Naive thymus-derived CD8-positive, alpha-beta T cell (primary cell): Measurements from ENCODE around the gene PCK2. TPM values are rescaled to one million over a fixed set of nuclear protein-coding genes. Genes with fewer than 3 reads are reported as not detected.
A peak's percentile ranks its signal among the peaks of the same experiment; 100 is the strongest.
"Not testable (repeated sequence)": the region's sequence is repeated elsewhere in the genome, so short reads cannot be mapped to it uniquely, and the experiment has no call there.

Source experiments
- ATAC-seq, 2 donors: fragments of 150-1000 bp; cut with Tn5 transposase in 1 of 2; sonication (Bioruptor Pico), chemical (Tn5 transposase) in 1 of 2; 1 replicate in 1 of 2; 2 replicates in 1 of 2; pipeline ENCODE4 v1.10.0; 2021; ENCODE audit warnings: mild to moderate bottlenecking in 2 of 2, moderate library complexity in 2 of 2
- POLR2A ChIA-PET: fragments of 350-600 bp; sonication (Branson Sonifier 250); formaldehyde crosslinking; loops from one replicate; lab custom pipeline; 2021; ENCODE audit warnings: antibody characterized with exemption; lab: Charles Lee
- DNase-seq, 10 donors: peaks; one replicate each; pipeline versions ENCODE4 v3.0.0 to v3.0.0-alpha.2; 2020 to 2022
- H3K27ac Mint-ChIP-seq, 10 donors: one replicate each; pipeline ENCODE4 v1.8.0; 2020 to 2022; ENCODE audit warnings: mild to moderate bottlenecking in 10 of 10, mixed read lengths in 10 of 10, moderate library complexity in 4 of 10, inconsistent platforms in 1 of 10
- H3K27me3 Mint-ChIP-seq, 5 donors: one replicate each; pipeline ENCODE4 v1.8.0; 2021 to 2022; ENCODE audit warnings: mixed read lengths in 5 of 5
- H3K36me3 Mint-ChIP-seq, 3 donors: one replicate each; pipeline ENCODE4 v1.8.0; 2020 to 2022; ENCODE audit warnings: mixed read lengths in 3 of 3, mild to moderate bottlenecking in 2 of 3, inconsistent platforms in 1 of 3
- H3K4me1 Mint-ChIP-seq, 4 donors: one replicate each; pipeline ENCODE4 v1.8.0; 2021 to 2022; ENCODE audit warnings: mixed read lengths in 4 of 4
- H3K4me3 Mint-ChIP-seq, 10 donors: one replicate each; pipeline ENCODE4 v1.8.0; 2020 to 2022; ENCODE audit warnings: mild to moderate bottlenecking in 10 of 10, mixed read lengths in 10 of 10, moderate library complexity in 6 of 10, inconsistent platforms in 1 of 10
- H3K9me3 Mint-ChIP-seq, 9 donors: one replicate each; pipeline ENCODE4 v1.8.0; 2020 to 2022; ENCODE audit warnings: mixed read lengths in 9 of 9, mild to moderate bottlenecking in 3 of 9, inconsistent platforms in 1 of 9, moderate library complexity in 1 of 9
- polyA plus RNA-seq, 3 donors: library from polyadenylated mRNA; unstranded; fragments of 300-500 nt; fragmentation: Illumina TruSeq; gene quantifications; one replicate each; pipeline ENCODE4 v1.2.3, GENCODE V29; 2021
- total RNA-seq, 8 experiments: library from RNA in 2 of 8; stranded (reverse) in 2 of 8; gene quantifications; one replicate each; pipeline ENCODE4 v1.2.3 and lab custom pipeline; 2021 to 2026

PCK2 gene
- total and polyA plus RNA-seq, 5 experiments from 2014 or later: 8.6 to 17.4 (median 11.6) TPM

DNA sequence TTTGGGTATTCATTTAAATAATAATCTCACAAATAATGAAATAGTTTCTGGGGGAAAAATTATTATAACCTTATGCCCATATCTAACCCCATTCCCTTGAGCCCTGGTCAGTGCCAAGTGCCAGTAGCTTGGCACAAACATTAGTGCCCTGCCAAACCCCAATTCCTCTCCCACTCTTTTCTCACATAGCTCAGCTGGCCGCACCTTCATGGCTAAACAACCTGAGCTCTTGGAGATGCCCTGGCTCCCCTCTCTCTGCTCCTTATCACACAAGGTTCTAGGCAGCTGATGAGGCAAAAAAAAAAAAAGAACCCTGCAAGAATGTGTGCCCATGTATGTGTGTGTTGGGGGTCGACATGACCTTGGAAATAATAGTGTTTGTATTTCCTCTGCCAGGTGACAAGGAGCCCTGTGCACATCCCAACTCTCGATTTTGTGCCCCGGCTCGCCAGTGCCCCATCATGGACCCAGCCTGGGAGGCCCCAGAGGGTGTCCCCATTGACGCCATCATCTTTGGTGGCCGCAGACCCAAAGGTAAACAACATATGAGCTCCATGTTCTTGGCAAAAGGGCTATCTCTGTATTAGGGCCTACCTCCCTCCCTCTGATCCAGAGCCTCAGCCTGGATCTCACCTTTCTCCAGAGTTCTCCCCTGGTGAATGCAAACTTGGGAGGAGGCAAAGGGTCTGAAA, 8.4 kb downstream of the PCK2 start:
- no peaks in the 10 kb centered on the region for H3K27me3 Mint-ChIP-seq
- peaks cover 4 to 29% (median 26%) of the 10 kb centered on the region in 3 donors for H3K36me3 Mint-ChIP-seq

DNA sequence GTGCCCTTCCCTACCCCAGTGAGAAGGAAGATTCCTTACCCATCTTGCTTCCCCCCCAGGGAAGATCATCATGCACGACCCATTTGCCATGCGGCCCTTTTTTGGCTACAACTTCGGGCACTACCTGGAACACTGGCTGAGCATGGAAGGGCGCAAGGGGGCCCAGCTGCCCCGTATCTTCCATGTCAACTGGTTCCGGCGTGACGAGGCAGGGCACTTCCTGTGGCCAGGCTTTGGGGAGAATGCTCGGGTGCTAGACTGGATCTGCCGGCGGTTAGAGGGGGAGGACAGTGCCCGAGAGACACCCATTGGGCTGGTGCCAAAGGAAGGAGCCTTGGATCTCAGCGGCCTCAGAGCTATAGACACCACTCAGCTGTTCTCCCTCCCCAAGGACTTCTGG, 9.3 kb downstream of the PCK2 start:
- H3K36me3 Mint-ChIP-seq: peaks cover 4 to 26% (median 24%) of the 10 kb centered on the region in 3 donors
- H3K27me3 Mint-ChIP-seq: no peaks in the 10 kb centered on the region
- ATAC-seq (no peak), DNase-seq (no peak)
- no peak overlapping the region for H3K4me3 Mint-ChIP-seq
- POLR2A ChIA-PET: interaction anchor here (0.8 kb wide), 1 partner anchor 1028 kb away, joined by 5 read pairs; no protein-coding TSS in a partner anchor
- peaks cover 2 to 15% (median 4%) of the 10 kb centered on the region in 4 donors for H3K4me1 Mint-ChIP-seq
- peak overlapping the region in 3 of 10 donors; percentile 11 to 37 (median 34) for H3K27ac Mint-ChIP-seq
- no peaks in the 10 kb centered on the region for H3K9me3 Mint-ChIP-seq

More for the DNA sequence above, 8.4 kb downstream of the PCK2 start:
- no peak overlapping the region for H3K4me3 Mint-ChIP-seq
- no peak for DNase-seq
- no peaks in the 10 kb centered on the region for H3K9me3 Mint-ChIP-seq
- peak overlapping the region in 1 of 10 donors; percentile 17 for H3K27ac Mint-ChIP-seq
- H3K4me1 Mint-ChIP-seq: peaks cover 0 to 8% (median 3%) of the 10 kb centered on the region in 4 donors
- POLR2A ChIA-PET: interaction anchor here (0.8 to 2.6 kb wide), 2 partner anchors 22 to 36 kb away, joined by 3 to 10 read pairs; no protein-coding TSS in a partner anchor
- no peak for ATAC-seq

DNA sequence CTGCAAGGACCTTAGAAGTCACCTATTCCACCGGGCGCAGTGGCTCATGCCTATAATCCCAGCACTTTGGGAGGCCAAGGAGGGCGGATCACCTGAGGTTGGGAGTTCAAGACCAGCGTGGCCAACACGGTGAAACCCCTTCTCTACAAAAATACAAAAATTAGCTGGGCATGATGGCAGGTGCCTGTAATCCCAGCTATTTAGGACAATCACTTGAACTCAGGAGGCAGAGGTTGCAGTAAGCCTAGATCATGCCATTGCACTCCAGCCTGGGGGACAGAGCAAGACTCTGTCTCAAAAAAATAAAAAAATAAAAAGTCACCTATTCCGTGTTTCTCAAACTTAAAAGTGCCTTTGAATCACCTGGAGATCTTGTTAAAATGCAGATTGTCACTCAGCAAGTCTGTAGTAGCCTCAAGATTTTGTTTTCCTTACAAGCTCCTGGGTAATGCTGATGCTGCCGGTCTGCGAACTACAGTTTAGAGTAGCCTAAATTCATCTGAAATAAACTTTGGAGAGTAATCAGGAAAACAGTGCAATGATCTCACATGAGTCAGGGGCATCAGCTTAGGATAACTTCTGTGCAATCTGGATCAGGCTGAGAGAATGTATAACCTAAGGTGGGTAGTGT, 11.6 kb downstream of the PCK2 start:
- DNase-seq, H3K27me3 Mint-ChIP-seq, H3K9me3 Mint-ChIP-seq, H3K4me3 Mint-ChIP-seq, ATAC-seq: not testable (repeated sequence)
- peaks cover 7 to 20% (median 11%) of the 10 kb centered on the region in 4 donors for H3K4me1 Mint-ChIP-seq
- peak overlapping the region in 5 of 10 donors; percentile 2 to 51 (median 36) for H3K27ac Mint-ChIP-seq
- H3K36me3 Mint-ChIP-seq: peaks cover 4 to 23% (median 10%) of the 10 kb centered on the region in 3 donors
- POLR2A ChIA-PET: interaction anchor here (1.5 to 1.9 kb wide), 3 partner anchors 8 to 24 kb away, joined by 5 to 6 read pairs (median 6); no protein-coding TSS in a partner anchor

DNA sequence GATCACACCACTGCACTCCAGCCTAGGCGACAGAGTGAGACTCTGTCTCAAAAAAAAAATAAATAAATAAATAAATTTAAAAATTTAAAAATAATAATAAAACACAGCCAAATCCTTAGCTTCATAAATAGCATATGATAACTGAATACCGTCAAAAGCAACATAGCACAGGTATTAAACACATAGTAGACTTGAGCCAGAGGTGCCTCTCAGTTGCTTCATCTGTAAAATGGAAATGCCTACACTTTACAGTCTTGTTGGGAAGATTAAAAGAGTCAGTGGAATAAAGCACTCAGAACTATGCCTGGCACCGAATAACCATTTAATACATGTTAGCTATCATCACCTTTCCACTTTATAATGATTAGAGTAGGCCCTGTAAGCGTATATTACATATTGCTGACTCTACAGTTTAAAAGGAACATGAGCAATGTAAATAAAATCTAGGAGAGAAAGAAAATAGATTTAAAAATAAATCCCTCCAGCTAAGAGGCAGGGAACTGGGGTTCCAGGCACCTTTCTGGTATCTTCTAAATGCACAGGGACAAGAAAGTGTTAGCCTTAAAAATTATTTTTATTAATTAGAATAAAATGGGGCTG, 12.7 kb downstream of the PCK2 start:
- peak overlapping the region in 1 of 10 donors; percentile 2 for H3K27ac Mint-ChIP-seq
- H3K36me3 Mint-ChIP-seq: peaks cover 4 to 23% (median 6%) of the 10 kb centered on the region in 3 donors
- H3K4me3 Mint-ChIP-seq: no peak overlapping the region
- peaks cover 7 to 20% (median 11%) of the 10 kb centered on the region in 4 donors for H3K4me1 Mint-ChIP-seq
- H3K27me3 Mint-ChIP-seq: no peaks in the 10 kb centered on the region
- no peaks in the 10 kb centered on the region for H3K9me3 Mint-ChIP-seq
- POLR2A ChIA-PET: interaction anchor here (0.5 to 1.5 kb wide), 7 partner anchors 12 to 564 kb away, joined by 3 to 8 read pairs (median 4); partner anchors contain the start of genes IRF9 and PCK2
- DNase-seq: no peak
- no peak for ATAC-seq

DNA sequence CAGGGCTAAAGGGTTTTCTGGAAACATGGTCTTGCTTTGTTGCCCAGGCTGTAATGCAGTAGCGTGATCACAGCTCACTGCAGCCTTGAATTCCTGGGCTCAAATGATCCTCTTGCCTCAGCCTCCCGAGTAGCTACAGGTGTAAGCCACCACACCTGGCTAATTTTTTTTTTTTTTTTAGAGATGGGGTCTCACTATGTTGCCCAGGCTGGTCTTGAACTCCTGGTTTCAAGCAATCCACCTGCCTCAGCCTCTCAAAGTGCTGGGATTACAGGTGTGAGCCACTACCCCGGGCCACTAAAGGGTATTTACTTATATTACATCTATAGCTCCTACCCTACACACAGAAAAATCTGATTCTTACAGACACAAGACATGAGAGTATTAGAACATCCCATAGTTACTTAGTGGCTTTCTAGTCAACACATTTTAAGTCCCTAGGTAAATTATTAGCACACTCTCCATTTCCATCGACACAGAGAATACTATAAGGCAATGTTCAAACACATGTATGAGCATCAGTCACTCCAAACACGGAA, 14.3 kb downstream of the PCK2 start:
- POLR2A ChIA-PET: interaction anchor here (0.6 to 3.4 kb wide), 15 partner anchors 8 to 136 kb away, joined by 3 to 24 read pairs (median 4); partner anchors contain the start of genes CARMIL3, CHMP4A, EMC9 and IRF9
- peak; percentile 31 to 32 for ATAC-seq
- Mint-ChIP-seq H3K27me3 (no peaks in the 10 kb centered on the region), H3K36me3 (peaks cover 3 to 14% (median 4%) of the 10 kb centered on the region in 3 donors), H3K4me1 (peaks cover 5 to 24% (median 11%) of the 10 kb centered on the region in 4 donors), H3K27ac (peak overlapping the region; percentile 83 to 98 (median 94)), H3K4me3 (peak overlapping the region in 8 of 10 donors; percentile 2 to 57 (median 32)), H3K9me3 (no peaks in the 10 kb centered on the region)
- DNase-seq: no peak

DNA sequence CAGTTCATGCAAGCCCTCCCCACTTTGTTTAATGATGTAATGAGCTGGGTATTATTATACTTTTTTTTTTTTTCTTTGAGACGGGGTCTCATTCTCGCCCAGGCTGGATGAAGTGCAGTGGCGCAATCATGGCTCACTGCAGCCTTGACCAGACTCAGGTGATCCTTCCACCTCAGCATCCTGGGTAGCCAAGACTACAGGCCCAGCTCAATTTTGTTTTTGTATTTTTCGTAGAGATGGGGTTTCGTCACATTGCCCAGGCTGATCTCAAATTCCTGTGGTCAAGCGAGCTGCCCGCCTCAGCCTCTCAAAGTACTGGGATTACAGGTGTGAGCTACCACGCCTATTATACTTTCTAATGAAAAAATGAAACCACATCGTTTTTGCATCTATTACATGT, 15.9 kb downstream of the PCK2 start:
- no peak for DNase-seq
- POLR2A ChIA-PET: interaction anchor here (0.6 to 3.4 kb wide), 14 partner anchors 17 to 223 kb away, joined by 3 to 24 read pairs (median 3); partner anchors contain the start of genes IRF9, PCK2, PSME1 and PSME2
- H3K27me3 Mint-ChIP-seq: peaks cover 0 to 4% (median 0%) of the 10 kb centered on the region in 5 donors
- H3K36me3 Mint-ChIP-seq: peaks cover 0 to 2% (median 0%) of the 10 kb centered on the region in 3 donors
- H3K4me3 Mint-ChIP-seq: no peak overlapping the region
- H3K9me3 Mint-ChIP-seq: peaks cover 0 to 2% (median 0%) of the 10 kb centered on the region in 9 donors
- H3K4me1 Mint-ChIP-seq: peaks cover 5 to 27% (median 12%) of the 10 kb centered on the region in 4 donors
- peak overlapping the region in 4 of 10 donors; percentile 40 to 98 (median 82) for H3K27ac Mint-ChIP-seq
- ATAC-seq: no peak

DNA sequence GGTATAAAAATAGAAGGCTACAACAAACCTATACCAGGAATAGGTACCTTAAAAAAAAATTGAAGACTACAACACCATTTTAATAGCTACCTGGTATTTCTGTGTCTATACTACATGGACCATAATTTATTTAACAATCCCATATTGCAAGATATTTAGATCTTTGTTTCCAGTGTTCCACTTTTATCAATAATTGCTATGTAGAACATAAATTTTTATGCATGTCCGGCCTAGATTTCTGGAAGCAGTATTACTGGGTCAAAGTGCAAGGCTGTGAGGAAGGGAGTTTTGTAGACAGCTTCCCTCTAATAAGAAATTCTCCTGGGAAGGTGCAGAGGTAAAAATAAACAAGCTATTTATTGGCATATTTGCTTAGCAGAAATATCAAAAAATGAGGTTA, 16.4 kb downstream of the PCK2 start:
- ATAC-seq (no peak), DNase-seq (no peak)
- H3K27ac Mint-ChIP-seq: peak overlapping the region in 4 of 10 donors; percentile 19 to 83 (median 46)
- peak overlapping the region in 1 of 10 donors; percentile 28 for H3K4me3 Mint-ChIP-seq
- peaks cover 0 to 4% (median 0%) of the 10 kb centered on the region in 5 donors for H3K27me3 Mint-ChIP-seq
- peaks cover 10 to 32% (median 16%) of the 10 kb centered on the region in 4 donors for H3K4me1 Mint-ChIP-seq
- POLR2A ChIA-PET: interaction anchor here (0.6 to 3.4 kb wide), 10 partner anchors 17 to 103 kb away, joined by 3 to 24 read pairs (median 4); partner anchors contain the start of genes IRF9, PCK2, PSME1 and PSME2
- peaks cover 0 to 2% (median 0%) of the 10 kb centered on the region in 3 donors for H3K36me3 Mint-ChIP-seq
- H3K9me3 Mint-ChIP-seq: peaks cover 0 to 2% (median 0%) of the 10 kb centered on the region in 9 donors

DNA sequence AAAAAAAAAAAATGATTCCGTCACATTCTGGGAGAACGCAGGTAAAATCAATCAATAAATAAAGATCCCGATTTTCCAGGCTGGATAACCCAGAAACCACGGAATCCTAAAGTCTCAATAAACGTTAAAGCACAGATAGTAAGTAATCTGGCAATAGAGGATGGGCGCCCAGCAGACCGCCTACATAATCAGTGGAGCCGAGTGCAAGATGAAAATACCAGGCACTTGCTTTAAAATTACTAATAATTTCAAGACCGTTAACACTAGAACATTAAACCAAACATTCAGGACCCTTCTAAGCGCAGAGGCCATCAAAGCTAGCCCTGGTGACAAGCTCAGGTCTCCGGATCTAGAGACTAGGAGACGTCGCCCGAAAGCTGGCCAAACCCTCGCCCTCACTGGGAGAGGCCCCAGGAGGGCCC, 19.3 kb downstream of the PCK2 start:
- peak overlapping the region; percentile 89 to 99 (median 98) for H3K4me3 Mint-ChIP-seq
- H3K27ac Mint-ChIP-seq: peak overlapping the region; percentile 95 to 100 (median 99)
- H3K27me3 Mint-ChIP-seq: peaks cover 0 to 4% (median 0%) of the 10 kb centered on the region in 5 donors
- POLR2A ChIA-PET: interaction anchor here (0.8 to 7.7 kb wide), 19 partner anchors 9 to 827 kb away, joined by 3 to 177 read pairs (median 9); partner anchors contain the start of genes EMC9, IRF9, MDP1 and PCK2
- peaks cover under 1 to 20% (median 4%) of the 10 kb centered on the region in 3 donors for H3K36me3 Mint-ChIP-seq
- peaks cover 24 to 50% (median 40%) of the 10 kb centered on the region in 4 donors for H3K4me1 Mint-ChIP-seq
- DNase-seq (no peak), ATAC-seq (no peak)
- peaks cover 0 to 2% (median 0%) of the 10 kb centered on the region in 9 donors for H3K9me3 Mint-ChIP-seq

DNA sequence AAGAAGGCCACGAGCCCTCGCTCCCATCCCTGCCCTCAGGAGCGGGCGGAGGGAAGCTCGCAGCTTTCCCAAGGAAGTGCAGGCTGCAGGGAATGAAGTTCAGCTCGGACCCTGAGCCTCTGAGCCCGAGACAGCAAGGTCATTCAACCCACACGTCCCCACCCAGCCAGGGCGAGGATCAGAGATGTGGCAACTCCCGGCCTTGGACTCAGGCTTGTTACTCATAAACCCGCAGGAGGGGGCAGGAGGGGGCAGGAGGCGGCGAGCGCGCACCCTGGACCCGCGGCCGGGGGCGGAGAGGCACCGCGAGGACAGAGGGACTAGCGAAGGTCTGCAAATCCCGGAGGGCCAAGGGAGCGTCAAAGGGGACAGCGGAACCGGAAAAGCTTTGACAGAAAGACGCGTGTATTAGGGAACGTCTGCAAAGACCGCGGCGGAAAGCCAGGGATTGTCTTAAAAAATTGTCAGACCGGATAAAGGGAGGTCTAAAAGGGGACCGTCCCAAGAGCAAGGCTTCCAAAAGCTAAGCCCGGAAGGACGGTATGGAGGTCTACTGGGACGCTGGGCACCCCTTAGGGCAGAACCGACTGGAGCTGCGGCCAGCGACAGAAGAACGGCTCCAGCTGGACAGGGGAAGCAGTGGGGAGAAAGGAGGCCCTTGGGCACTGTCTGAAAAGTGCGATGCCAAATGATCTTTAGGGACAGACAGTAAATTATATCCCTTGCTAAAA, 19.9 kb downstream of the PCK2 start:
- Mint-ChIP-seq H3K4me1 (peaks cover 22 to 44% (median 39%) of the 10 kb centered on the region in 4 donors), H3K27ac (peak overlapping the region; percentile 95 to 100 (median 99)), H3K36me3 (peaks cover 5 to 26% (median 9%) of the 10 kb centered on the region in 3 donors), H3K4me3 (peak overlapping the region; percentile 89 to 99 (median 98)), H3K9me3 (peaks cover 0 to 2% (median 0%) of the 10 kb centered on the region in 9 donors), H3K27me3 (peaks cover 0 to 4% (median 0%) of the 10 kb centered on the region in 5 donors)
- DNase-seq: peak in 9 of 10 donors; percentile 50 to 96 (median 80)
- POLR2A ChIA-PET: interaction anchor here (0.8 to 7.7 kb wide), 33 partner anchors 9 to 1019 kb away, joined by 3 to 177 read pairs (median 8); partner anchors contain the start of genes ACIN1, CARMIL3, CBLN3 and CHMP4A
- ATAC-seq: peak; percentile 24 to 29

DNA sequence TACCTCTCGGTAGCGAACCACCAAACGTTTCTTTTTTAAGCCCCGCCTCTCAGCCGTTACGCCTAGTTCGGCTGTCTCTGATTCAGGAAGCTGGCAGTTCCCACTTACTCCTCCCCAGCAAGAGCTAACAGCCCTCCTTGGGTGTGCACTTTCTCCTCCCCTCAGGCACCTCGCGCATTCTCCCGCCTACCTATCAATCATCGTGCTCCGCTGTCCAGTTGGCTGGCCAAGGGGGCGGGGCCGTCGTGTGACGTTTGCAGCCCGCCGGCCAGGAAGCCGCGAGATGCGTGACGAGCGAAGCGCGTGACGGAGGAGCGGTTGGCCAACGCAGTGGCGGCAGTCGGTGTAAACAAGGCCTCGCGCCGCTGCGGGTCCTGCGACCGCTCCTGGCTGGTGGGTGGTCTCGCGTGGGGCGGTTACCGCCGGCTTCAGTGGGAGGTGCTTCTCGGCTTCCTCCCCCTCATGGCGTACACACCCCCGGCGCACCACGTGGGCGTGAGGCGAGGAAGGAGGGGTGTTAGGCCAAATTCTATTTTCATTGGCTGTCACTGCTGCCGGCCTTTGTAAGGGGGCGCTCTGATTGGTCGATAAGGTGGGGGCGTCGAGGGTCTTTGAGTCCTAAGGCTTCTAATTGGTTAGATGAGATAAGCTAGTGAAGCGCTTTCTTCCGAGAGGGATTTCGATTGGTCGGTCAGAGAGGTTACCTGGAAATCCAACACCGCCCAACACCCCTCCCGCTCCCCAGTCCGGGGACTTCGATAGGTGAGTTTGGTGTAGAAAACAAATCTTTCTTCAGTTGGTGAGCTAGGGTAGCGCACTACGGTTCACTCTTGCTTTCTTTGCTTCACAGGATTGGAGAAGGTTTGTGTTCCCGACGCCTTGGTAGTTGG, 20.7 kb downstream of the PCK2 start, which contains the start of the genes DCAF11 and NRL:
TSS of gene DCAF11 (plus strand) at position 246 of the 890 bp plus-strand sequence. CDS start 818 bp downstream, outside the sequence.
TSS of gene NRL (minus strand) at position 418 of the 890 bp plus-strand sequence. CDS start 32,101 bp downstream, outside the sequence.
- Mint-ChIP-seq H3K4me1 (peaks cover 22 to 39% (median 37%) of the 10 kb centered on the region in 4 donors), H3K27ac (peak within 1 kb of the TSS; percentile 95 to 100 (median 99)), H3K36me3 (peaks cover 5 to 34% (median 16%) of the 10 kb centered on the region in 3 donors), H3K4me3 (peak within 1 kb of the TSS; percentile 89 to 99 (median 98)), H3K9me3 (peaks cover 0 to 2% (median 0%) of the 10 kb centered on the region in 9 donors), H3K27me3 (peaks cover 0 to 4% (median 0%) of the 10 kb centered on the region in 5 donors)
- ATAC-seq: peak; percentile 84
- peak; percentile 96 to 100 (median 99) for DNase-seq
- POLR2A ChIA-PET: interaction anchor here (0.6 to 7.7 kb wide), 36 partner anchors 10 to 1020 kb away, joined by 3 to 177 read pairs (median 6); partner anchors contain the start of genes ACIN1, CARMIL3, CBLN3 and CHMP4A
